Peyer's patch (tissue), 4 donors: ENCODE results near the gene PRKAR1B.

Source experiments
- CTCF ChIP-seq, 6 experiments: fragments of 450-650 bp in 4 of 6; fragments of 200-600 bp in 2 of 6; sonication (generic) in 1 of 6; IDR thresholded peaks; one replicate each; pipeline ENCODE4 v1.5.1; 2017 to 2019; ENCODE audit warnings: antibody characterized with exemption in 6 of 6, mild to moderate bottlenecking in 3 of 6, moderate library complexity in 1 of 6
- POLR2A ChIP-seq, 2 donors: fragments of 450-650 bp; IDR thresholded peaks; one replicate each; pipeline ENCODE4 v1.5.1; 2017; ENCODE audit warnings: antibody characterized with exemption in 2 of 2, mild to moderate bottlenecking in 2 of 2, moderate library complexity in 2 of 2

GRCh38 chr7:512541-513311 is 214.4 kb downstream of the PRKAR1B start:
- no peak for TF ChIP-seq POLR2A (IDR thresholded peaks at IDR 0.05)
- TF ChIP-seq CTCF (IDR thresholded peaks at IDR 0.05) = peak in 1 of 6 experiments; percentile 14
